ENCODE results near the gene PBRM1. TPM values are rescaled to one million over a fixed set of nuclear protein-coding genes. Genes with fewer than 3 reads are reported as not detected.
"Not testable (repeated sequence)": the region's sequence is repeated elsewhere in the genome, so short reads cannot be mapped to it uniquely, and the experiment has no call there.

PBRM1 gene
- polyA plus RNA-seq, 1 donor, result 37.5 TPM

GRCh38 chr3:52685285-52685708 is 416 bp downstream of the PBRM1 start:
- Histone ChIP-seq H3K27ac (ENCODE audit: low read length) (peak overlapping the region; percentile 83), H3K9me3 (ENCODE audit: control insufficient read depth, low read depth, low read length) (no peaks in the 10 kb centered on the region), H3K27me3 (ENCODE audit: control insufficient read depth, insufficient read depth, low read length) (no peaks in the 10 kb centered on the region), H3K4me3 (ENCODE audit: low read length) (peak overlapping the region; percentile 74), H3K36me3 (ENCODE audit: control insufficient read depth, insufficient read depth, low read length) (peaks cover 32% of the 10 kb centered on the region), H3K4me1 (ENCODE audit: control insufficient read depth, insufficient read depth, low read length) (peaks cover 28% of the 10 kb centered on the region)
- peak in 1 of 2 donors; percentile 68 for DNase-seq
- 0% methylated on average over 2 of the region's 41 CpGs for WGBS (ENCODE audit: insufficient coverage, low lambda C conversion rate)

DNA sequence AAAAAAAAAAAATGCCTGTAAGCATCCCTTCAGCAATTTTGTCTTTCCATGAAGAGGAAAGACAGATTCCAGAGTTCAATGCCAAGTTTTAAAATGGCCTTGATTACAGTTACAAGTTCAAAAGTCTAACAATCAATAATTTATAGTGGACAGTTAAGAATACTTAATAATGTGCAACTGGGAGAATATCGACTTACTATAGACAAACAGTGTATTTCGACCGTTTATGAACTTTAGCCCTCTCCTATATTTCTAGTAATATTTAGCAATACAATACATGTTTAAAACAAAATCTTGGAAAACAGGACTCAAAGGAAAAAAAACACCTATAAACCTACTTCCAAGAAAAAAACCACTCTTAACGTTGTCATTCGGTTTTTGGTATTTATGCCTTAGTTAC is 1.5 kb downstream of the PBRM1 start:
- WGBS (ENCODE audit: insufficient coverage, low lambda C conversion rate), result 33% methylated on average over 3 of the region's 5 CpGs
- Histone ChIP-seq H3K4me3 (ENCODE audit: low read length) (no peak overlapping the region), H3K27me3 (ENCODE audit: control insufficient read depth, insufficient read depth, low read length) (no peaks in the 10 kb centered on the region), H3K4me1 (ENCODE audit: control insufficient read depth, insufficient read depth, low read length) (peaks cover 28% of the 10 kb centered on the region), H3K36me3 (ENCODE audit: control insufficient read depth, insufficient read depth, low read length) (peaks cover 27% of the 10 kb centered on the region), H3K27ac (ENCODE audit: low read length) (no peak overlapping the region), H3K9me3 (ENCODE audit: control insufficient read depth, low read depth, low read length) (no peaks in the 10 kb centered on the region)
- no peak for DNase-seq

DNA sequence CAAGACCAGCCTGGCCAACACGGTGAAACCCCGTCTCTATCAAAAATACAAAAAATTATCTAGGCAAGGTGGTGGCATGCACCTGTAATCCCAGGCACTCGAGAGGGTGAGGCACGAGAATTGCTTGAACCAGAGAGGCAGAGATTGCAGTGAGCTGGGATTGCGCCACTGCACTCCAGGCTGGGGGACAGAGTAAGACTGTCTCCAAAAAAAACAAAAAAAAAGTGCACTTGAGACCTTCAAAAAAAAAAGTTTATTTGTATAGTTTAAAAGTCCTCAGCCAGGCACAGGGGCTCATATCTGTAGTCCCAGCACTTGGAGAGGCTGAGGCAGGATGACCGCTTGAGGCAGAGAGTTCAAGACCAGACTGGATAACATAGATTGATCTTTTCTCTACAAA is 2.1 kb downstream of the PBRM1 start:
- Histone ChIP-seq H3K36me3 (ENCODE audit: control insufficient read depth, insufficient read depth, low read length) (peaks cover 27% of the 10 kb centered on the region), H3K4me1 (ENCODE audit: control insufficient read depth, insufficient read depth, low read length) (peaks cover 28% of the 10 kb centered on the region), H3K9me3 (ENCODE audit: control insufficient read depth, low read depth, low read length) (no peaks in the 10 kb centered on the region), H3K27me3 (ENCODE audit: control insufficient read depth, insufficient read depth, low read length) (no peaks in the 10 kb centered on the region), H3K27ac (ENCODE audit: low read length) (no peak overlapping the region), H3K4me3 (ENCODE audit: low read length) (no peak overlapping the region)
- no peak for DNase-seq
- WGBS (ENCODE audit: insufficient coverage, low lambda C conversion rate), result no CpG with 5 or more reads among the region's 6 CpGs

- DNase-seq, result peak; percentile 54 to 75
- no peaks in the 10 kb centered on the region for H3K27me3 ChIP-seq (ENCODE audit: control insufficient read depth, insufficient read depth, low read length)
- no peaks in the 10 kb centered on the region for H3K9me3 ChIP-seq (ENCODE audit: control insufficient read depth, low read depth, low read length)
- H3K4me3 ChIP-seq (ENCODE audit: low read length), result no peak overlapping the region
- peak overlapping the region; percentile 18 for H3K27ac ChIP-seq (ENCODE audit: low read length)
- H3K4me1 ChIP-seq (ENCODE audit: control insufficient read depth, insufficient read depth, low read length), result peaks cover 15% of the 10 kb centered on the region
- H3K36me3 ChIP-seq (ENCODE audit: control insufficient read depth, insufficient read depth, low read length), result peaks cover 23% of the 10 kb centered on the region
Measured at GRCh38 chr3:52682016-52682415, 3.7 kb downstream of the PBRM1 start.

- Histone ChIP-seq H3K4me3 (ENCODE audit: low read length) (no peak overlapping the region), H3K27ac (ENCODE audit: low read length) (peak overlapping the region; percentile 18), H3K36me3 (ENCODE audit: control insufficient read depth, insufficient read depth, low read length) (peaks cover 27% of the 10 kb centered on the region), H3K27me3 (ENCODE audit: control insufficient read depth, insufficient read depth, low read length) (no peaks in the 10 kb centered on the region), H3K4me1 (ENCODE audit: control insufficient read depth, insufficient read depth, low read length) (peaks cover 15% of the 10 kb centered on the region), H3K9me3 (ENCODE audit: control insufficient read depth, low read depth, low read length) (no peaks in the 10 kb centered on the region)
- WGBS (ENCODE audit: insufficient coverage, low lambda C conversion rate), result 78% methylated on average over 1 of the region's 3 CpGs
- no peak for DNase-seq
Measured at GRCh38 chr3:52681596-52681995, 4.1 kb downstream of the PBRM1 start.

- no peak overlapping the region for H3K4me3 ChIP-seq (ENCODE audit: low read length)
Measured at GRCh38 chr3:52679811-52680210, 5.9 kb downstream of the PBRM1 start.

DNA sequence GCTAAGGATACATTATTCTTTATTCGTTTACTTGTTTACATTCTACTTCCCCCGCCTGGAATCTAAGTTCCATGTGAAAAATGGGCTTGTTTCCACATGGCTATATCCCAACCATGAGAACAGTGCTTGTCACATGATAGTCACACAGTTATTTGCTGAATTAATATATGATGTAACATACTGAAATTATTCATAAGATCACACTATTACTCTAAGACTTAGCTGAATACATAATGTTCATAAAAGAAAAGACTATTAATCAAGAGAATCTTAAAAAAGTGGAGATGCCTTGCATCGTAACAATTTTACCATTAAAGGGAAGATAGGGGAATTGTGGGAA is 6.5 kb downstream of the PBRM1 start:
- no peak for DNase-seq
- H3K4me1 ChIP-seq (ENCODE audit: control insufficient read depth, insufficient read depth, low read length), result peaks cover 15% of the 10 kb centered on the region
- H3K27me3 ChIP-seq (ENCODE audit: control insufficient read depth, insufficient read depth, low read length), result no peaks in the 10 kb centered on the region
- no peak overlapping the region for H3K27ac ChIP-seq (ENCODE audit: low read length)
- no peaks in the 10 kb centered on the region for H3K9me3 ChIP-seq (ENCODE audit: control insufficient read depth, low read depth, low read length)
- no peak overlapping the region for H3K4me3 ChIP-seq (ENCODE audit: low read length)
- H3K36me3 ChIP-seq (ENCODE audit: control insufficient read depth, insufficient read depth, low read length), result peaks cover 40% of the 10 kb centered on the region
- 84% methylated on average over 2 of the region's 3 CpGs for WGBS (ENCODE audit: insufficient coverage, low lambda C conversion rate)

More at GRCh38 chr3:52679811-52680210, 5.9 kb downstream of the PBRM1 start:
- peaks cover 15% of the 10 kb centered on the region for H3K4me1 ChIP-seq (ENCODE audit: control insufficient read depth, insufficient read depth, low read length)
- DNase-seq, result no peak
- 67% methylated on average over 1 of the region's 1 CpG for WGBS (ENCODE audit: insufficient coverage, low lambda C conversion rate)
- H3K27ac ChIP-seq (ENCODE audit: low read length), result no peak overlapping the region
- no peaks in the 10 kb centered on the region for H3K9me3 ChIP-seq (ENCODE audit: control insufficient read depth, low read depth, low read length)
- peaks cover 39% of the 10 kb centered on the region for H3K36me3 ChIP-seq (ENCODE audit: control insufficient read depth, insufficient read depth, low read length)
- no peaks in the 10 kb centered on the region for H3K27me3 ChIP-seq (ENCODE audit: control insufficient read depth, insufficient read depth, low read length)

- no peak overlapping the region for H3K27ac ChIP-seq (ENCODE audit: low read length)
- H3K4me3 ChIP-seq (ENCODE audit: low read length), result no peak overlapping the region
- no peaks in the 10 kb centered on the region for H3K9me3 ChIP-seq (ENCODE audit: control insufficient read depth, low read depth, low read length)
- peaks cover 9% of the 10 kb centered on the region for H3K4me1 ChIP-seq (ENCODE audit: control insufficient read depth, insufficient read depth, low read length)
- DNase-seq, result no peak
- WGBS (ENCODE audit: insufficient coverage, low lambda C conversion rate), result 100% methylated on average over 1 of the region's 6 CpGs
- H3K36me3 ChIP-seq (ENCODE audit: control insufficient read depth, insufficient read depth, low read length), result peaks cover 40% of the 10 kb centered on the region
- H3K27me3 ChIP-seq (ENCODE audit: control insufficient read depth, insufficient read depth, low read length), result no peaks in the 10 kb centered on the region
Measured at GRCh38 chr3:52678265-52679198, 7.2 kb downstream of the PBRM1 start.

- H3K27ac ChIP-seq (ENCODE audit: low read length); H3K27me3 ChIP-seq (ENCODE audit: control insufficient read depth, insufficient read depth, low read length); H3K4me3 ChIP-seq (ENCODE audit: low read length); H3K4me1 ChIP-seq (ENCODE audit: control insufficient read depth, insufficient read depth, low read length); DNase-seq; H3K9me3 ChIP-seq (ENCODE audit: control insufficient read depth, low read depth, low read length): not testable (repeated sequence)
- no CpG with 5 or more reads among the region's 3 CpGs for WGBS (ENCODE audit: insufficient coverage, low lambda C conversion rate)
- H3K36me3 ChIP-seq (ENCODE audit: control insufficient read depth, insufficient read depth, low read length), result peaks cover 50% of the 10 kb centered on the region
Measured at GRCh38 chr3:52676201-52676600, 9.5 kb downstream of the PBRM1 start.

DNA sequence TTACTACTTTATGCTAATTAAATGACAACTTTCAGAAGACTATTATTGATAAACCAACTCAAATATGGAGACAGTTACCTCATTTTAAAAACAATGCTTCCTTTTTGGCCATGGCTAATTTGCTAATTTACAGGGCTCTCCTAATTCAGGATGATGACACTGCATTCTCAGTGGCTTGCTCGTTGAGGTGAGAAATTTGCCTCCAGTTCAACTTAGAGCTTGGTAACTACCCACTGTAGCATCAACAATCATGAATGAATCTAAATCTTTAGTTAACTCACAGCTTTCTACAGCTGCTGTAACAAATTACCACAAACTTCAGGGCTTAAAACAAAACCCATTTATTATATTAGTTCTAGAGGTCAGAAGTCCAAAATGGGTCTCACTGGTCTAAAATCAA is 14.0 kb downstream of the PBRM1 start:
- no peak overlapping the region for H3K4me3 ChIP-seq (ENCODE audit: low read length)
- no peak for DNase-seq
- H3K27ac ChIP-seq (ENCODE audit: low read length), result no peak overlapping the region
- no peaks in the 10 kb centered on the region for H3K9me3 ChIP-seq (ENCODE audit: control insufficient read depth, low read depth, low read length)
- no peaks in the 10 kb centered on the region for H3K4me1 ChIP-seq (ENCODE audit: control insufficient read depth, insufficient read depth, low read length)
- no peaks in the 10 kb centered on the region for H3K27me3 ChIP-seq (ENCODE audit: control insufficient read depth, insufficient read depth, low read length)
- H3K36me3 ChIP-seq (ENCODE audit: control insufficient read depth, insufficient read depth, low read length), result peaks cover 36% of the 10 kb centered on the region
- WGBS (ENCODE audit: insufficient coverage, low lambda C conversion rate), result no CpG with 5 or more reads among the region's 1 CpG
